T-helper 17 cell (primary cell): ENCODE data around the gene NPLOC4. TPM values are rescaled to one million over a fixed set of nuclear protein-coding genes. Genes with fewer than 3 reads are reported as not detected.
"Not testable (repeated sequence)": the region's sequence is repeated elsewhere in the genome, so short reads cannot be mapped to it uniquely, and the experiment has no call there.

Source experiments
- ATAC-seq: fragments of 150-1000 bp; cut with Tn5 transposase; 2 replicates; pipeline ENCODE4 v1.10.0; 2021; ENCODE audit warnings: mild to moderate bottlenecking, moderate library complexity
- DNase-seq, 3 donors: peaks; one replicate each; pipeline versions ENCODE4 v3.0.0 to v3.0.0-alpha.2; 2020 to 2021
- H3K9me3 ChIP-seq: one replicate; pipeline ENCODE4 v1.7.0; 2013; ENCODE audit warnings: low read length, mild to moderate bottlenecking; ENCODE audit not compliant: control insufficient read depth, poor library complexity, severe bottlenecking
- H3K27ac Mint-ChIP-seq: one replicate; pipeline ENCODE4 v1.8.0; 2022; ENCODE audit warnings: mild to moderate bottlenecking, moderate library complexity, mixed read lengths
- H3K27me3 Mint-ChIP-seq: one replicate; pipeline ENCODE4 v1.8.0; 2022; ENCODE audit warnings: mixed read lengths
- H3K36me3 Mint-ChIP-seq: one replicate; pipeline ENCODE4 v1.8.0; 2022; ENCODE audit warnings: low read depth, mixed read lengths
- H3K4me1 Mint-ChIP-seq: one replicate; pipeline ENCODE4 v1.8.0; 2022; ENCODE audit warnings: mild to moderate bottlenecking, mixed read lengths
- H3K4me3 Mint-ChIP-seq: one replicate; pipeline ENCODE4 v1.8.0; 2022; ENCODE audit warnings: mild to moderate bottlenecking, moderate library complexity, mixed read lengths
- total RNA-seq, 4 donors: library from RNA in 2 of 4; stranded (reverse) in 2 of 4; gene quantifications; one replicate each; pipeline ENCODE4 v1.2.3 and lab custom pipeline; 2022 to 2026

The NPLOC4 gene
- total RNA-seq, 2 donors from 2014 or later = 76.0 to 84.1 TPM

DNA sequence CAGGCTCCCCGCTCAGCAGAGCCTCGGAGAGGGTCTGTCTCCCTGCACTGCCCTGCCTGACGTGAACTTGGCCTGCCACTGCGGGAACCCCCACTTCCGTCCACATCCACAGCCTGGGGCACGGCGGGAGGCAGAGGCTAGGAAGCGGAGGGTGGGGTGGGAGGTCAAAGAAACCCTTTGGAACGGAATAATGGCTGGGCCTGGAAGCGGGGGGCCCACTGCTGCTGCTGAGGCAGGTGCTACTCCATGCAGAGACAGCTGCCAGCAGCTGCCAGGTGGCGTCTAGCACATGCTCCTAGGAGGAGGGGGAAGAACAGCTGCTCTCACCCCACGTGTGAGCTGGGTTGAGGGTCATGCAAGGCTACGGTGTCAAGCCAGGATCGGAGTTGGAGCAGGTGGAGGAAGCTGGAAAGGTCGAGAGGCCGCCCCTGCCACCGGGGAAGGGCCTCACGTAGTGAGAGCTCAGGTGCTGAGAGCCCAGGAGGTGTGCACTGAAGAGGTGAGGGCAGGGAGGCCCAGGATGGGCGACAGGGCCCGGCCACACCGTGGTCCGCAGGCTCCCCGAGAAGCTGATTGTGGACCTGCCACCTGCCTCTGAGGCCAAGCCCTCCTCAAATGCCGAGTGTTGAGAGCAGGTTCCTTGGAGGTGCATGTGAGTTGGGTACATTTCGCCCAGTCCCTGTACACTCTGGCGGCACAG is 98.9 kb downstream of the NPLOC4 start:
- no peaks in the 10 kb centered on the region for H3K9me3 ChIP-seq
- H3K4me3 Mint-ChIP-seq = no peak overlapping the region
- ATAC-seq (peak; percentile 7), DNase-seq (no peak)
- H3K36me3 Mint-ChIP-seq = peaks cover 2% of the 10 kb centered on the region
- H3K27me3 Mint-ChIP-seq = peaks cover 6% of the 10 kb centered on the region
- H3K4me1 Mint-ChIP-seq = peaks cover 5% of the 10 kb centered on the region
- no peak overlapping the region for H3K27ac Mint-ChIP-seq

DNA sequence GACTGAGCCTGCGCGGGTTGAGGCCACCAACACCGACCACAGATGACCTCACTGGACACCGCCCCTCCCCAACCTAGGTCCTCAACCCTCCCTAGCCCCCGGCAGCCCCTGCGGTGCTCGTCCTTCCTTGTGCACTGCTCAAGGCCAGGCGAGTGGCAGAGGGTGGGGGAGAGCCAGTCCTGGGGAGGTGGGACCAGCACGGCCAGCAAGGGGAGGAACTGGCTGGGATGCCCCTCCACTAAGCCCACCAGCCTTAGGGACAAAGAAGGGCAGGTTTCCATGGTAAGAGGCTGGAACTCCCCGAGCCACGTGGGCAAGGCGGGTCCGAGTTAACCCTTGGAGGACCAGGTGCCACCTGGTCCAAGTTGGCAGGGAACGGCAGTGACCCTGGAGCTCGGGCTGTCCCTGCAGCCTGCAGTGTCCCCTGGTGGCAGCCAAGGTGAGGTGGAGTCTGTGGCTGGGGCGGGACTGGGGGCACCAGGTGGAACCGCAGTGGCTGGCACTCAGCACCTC is 99.5 kb downstream of the NPLOC4 start:
- Mint-ChIP-seq H3K27ac (no peak overlapping the region), H3K4me1 (peaks cover 5% of the 10 kb centered on the region), H3K27me3 (peaks cover 6% of the 10 kb centered on the region), H3K36me3 (peaks cover 2% of the 10 kb centered on the region), H3K4me3 (no peak overlapping the region)
- ATAC-seq = peak; percentile 67
- DNase-seq = no peak
- H3K9me3 ChIP-seq = no peaks in the 10 kb centered on the region

GRCh38 chr17:81536299-81537290 is 100.3 kb downstream of the NPLOC4 start:
- ATAC-seq = no peak
- no peak for DNase-seq
- H3K36me3 Mint-ChIP-seq = no peaks in the 10 kb centered on the region
- H3K27ac Mint-ChIP-seq = no peak overlapping the region
- H3K27me3 Mint-ChIP-seq = peaks cover 6% of the 10 kb centered on the region
- H3K4me3 Mint-ChIP-seq = no peak overlapping the region
- H3K9me3 ChIP-seq = no peaks in the 10 kb centered on the region
- H3K4me1 Mint-ChIP-seq = peaks cover 5% of the 10 kb centered on the region

- H3K9me3 ChIP-seq = no peaks in the 10 kb centered on the region
- Mint-ChIP-seq H3K27ac (no peak overlapping the region), H3K4me3 (no peak overlapping the region), H3K27me3 (peaks cover 6% of the 10 kb centered on the region), H3K4me1 (peaks cover 2% of the 10 kb centered on the region), H3K36me3 (no peaks in the 10 kb centered on the region)
- DNase-seq (no peak), ATAC-seq (no peak)
Observed at GRCh38 chr17:81535480-81536298, 101.2 kb downstream of the NPLOC4 start.

- Mint-ChIP-seq H3K4me1 (peaks cover 2% of the 10 kb centered on the region), H3K36me3 (no peaks in the 10 kb centered on the region), H3K4me3 (no peak overlapping the region), H3K27me3 (peaks cover 6% of the 10 kb centered on the region), H3K27ac (no peak overlapping the region)
- no peaks in the 10 kb centered on the region for H3K9me3 ChIP-seq
- DNase-seq = no peak
- no peak for ATAC-seq
Observed at GRCh38 chr17:81535007-81535328, 101.9 kb downstream of the NPLOC4 start.

DNA sequence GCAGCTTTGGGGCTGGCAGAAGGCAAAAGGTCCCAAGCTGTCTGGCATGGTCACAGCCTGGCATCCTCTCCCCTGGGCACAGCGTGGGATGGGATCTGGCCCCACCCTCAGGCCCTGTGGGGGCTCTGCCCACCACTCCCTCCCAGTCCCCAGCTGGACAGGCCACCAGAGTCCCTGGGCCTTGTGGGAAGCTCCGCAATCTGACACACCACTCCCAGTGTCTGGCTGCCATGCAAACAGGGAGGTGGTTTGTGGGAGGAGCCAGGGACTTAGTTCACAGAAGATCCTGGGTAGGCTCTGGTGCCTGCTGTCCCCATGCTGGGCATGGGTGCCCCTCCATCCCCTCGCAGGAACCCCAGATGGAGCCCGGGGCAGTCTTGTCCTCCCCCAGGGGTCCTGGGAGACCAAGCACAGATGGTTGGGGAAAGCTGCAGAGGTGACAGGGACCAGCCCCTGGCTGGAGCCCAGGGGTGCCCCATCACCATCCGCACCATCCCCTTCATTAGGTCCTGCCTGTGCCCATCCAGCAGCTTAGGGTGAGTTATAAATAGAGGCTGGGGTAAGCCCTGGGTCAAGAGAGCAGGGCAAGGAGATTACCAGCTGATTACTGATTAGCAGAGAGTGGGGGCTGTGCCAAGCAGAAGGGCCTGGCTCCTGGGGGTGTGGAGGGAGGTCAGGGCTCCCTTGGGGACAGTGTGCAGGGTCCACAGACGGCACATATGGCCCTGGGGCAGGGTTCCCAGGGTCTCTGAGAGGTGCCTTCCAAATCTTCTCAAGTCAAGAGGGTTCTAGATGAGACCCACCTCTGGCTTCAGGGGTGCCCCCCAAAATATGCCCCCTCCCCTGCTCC is 102.5 kb downstream of the NPLOC4 start:
- no peaks in the 10 kb centered on the region for H3K36me3 Mint-ChIP-seq
- no peak overlapping the region for H3K4me3 Mint-ChIP-seq
- H3K4me1 Mint-ChIP-seq = peaks cover 2% of the 10 kb centered on the region

DNA sequence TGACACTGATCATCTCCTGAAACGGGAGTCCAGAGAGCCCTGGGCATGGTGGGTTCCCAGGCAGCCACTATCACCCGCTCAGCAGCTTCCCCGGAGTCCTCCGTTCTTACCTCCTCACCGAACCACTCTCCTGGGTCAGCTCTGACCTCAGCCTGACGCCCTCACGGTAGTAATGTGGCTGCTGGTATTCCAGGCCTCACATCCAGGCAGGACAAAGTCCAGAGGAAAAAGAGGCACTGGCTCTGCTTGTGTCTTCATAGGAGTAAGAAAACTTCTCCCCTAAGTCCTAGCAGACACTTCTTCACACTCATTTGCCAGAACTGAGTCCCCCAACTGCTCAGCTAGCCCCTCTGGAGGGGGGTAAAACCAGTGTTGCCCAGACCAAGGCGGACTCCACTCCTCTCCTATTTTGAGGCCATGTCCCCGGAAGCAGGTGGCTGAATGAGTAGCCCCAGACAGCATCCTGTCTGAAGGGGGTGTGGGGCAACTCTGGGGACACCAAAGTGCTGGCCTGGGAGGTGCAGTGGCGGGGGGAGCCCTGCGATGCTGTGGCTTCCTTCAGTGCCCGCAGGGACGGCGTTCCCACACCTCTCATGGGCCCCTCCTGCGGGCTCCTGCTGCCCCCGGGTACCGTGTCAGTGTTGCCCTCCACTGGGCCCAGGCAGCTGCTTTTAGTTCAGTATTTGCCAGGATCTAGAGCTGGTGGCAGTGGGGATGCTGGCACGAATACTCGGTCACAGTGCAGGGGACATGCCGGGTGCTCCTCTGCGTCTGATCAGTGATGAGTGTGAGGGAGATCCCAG is 103.4 kb downstream of the NPLOC4 start:
- peaks cover 6% of the 10 kb centered on the region for H3K27me3 Mint-ChIP-seq
- no peaks in the 10 kb centered on the region for H3K36me3 Mint-ChIP-seq
- ATAC-seq = no peak
- peaks cover 2% of the 10 kb centered on the region for H3K4me1 Mint-ChIP-seq
- no peaks in the 10 kb centered on the region for H3K9me3 ChIP-seq
- DNase-seq = no peak
- H3K27ac Mint-ChIP-seq = no peak overlapping the region
- no peak overlapping the region for H3K4me3 Mint-ChIP-seq

More for the DNA sequence above, 102.5 kb downstream of the NPLOC4 start:
- DNase-seq (no peak), ATAC-seq (no peak)
- no peaks in the 10 kb centered on the region for H3K9me3 ChIP-seq
- H3K27me3 Mint-ChIP-seq = peaks cover 6% of the 10 kb centered on the region
- H3K27ac Mint-ChIP-seq = no peak overlapping the region

GRCh38 chr17:81532490-81533287 is 104.2 kb downstream of the NPLOC4 start:
- ATAC-seq (no peak), DNase-seq (no peak)
- Mint-ChIP-seq H3K36me3 (no peaks in the 10 kb centered on the region), H3K27ac (no peak overlapping the region), H3K27me3 (peaks cover under 1% of the 10 kb centered on the region), H3K4me1 (no peaks in the 10 kb centered on the region), H3K4me3 (no peak overlapping the region)
- no peaks in the 10 kb centered on the region for H3K9me3 ChIP-seq

GRCh38 chr17:81531998-81532404 is 104.9 kb downstream of the NPLOC4 start:
- not testable (repeated sequence) for H3K4me1 Mint-ChIP-seq, H3K4me3 Mint-ChIP-seq, H3K27ac Mint-ChIP-seq, H3K36me3 Mint-ChIP-seq, ATAC-seq, H3K9me3 ChIP-seq, H3K27me3 Mint-ChIP-seq, DNase-seq

DNA sequence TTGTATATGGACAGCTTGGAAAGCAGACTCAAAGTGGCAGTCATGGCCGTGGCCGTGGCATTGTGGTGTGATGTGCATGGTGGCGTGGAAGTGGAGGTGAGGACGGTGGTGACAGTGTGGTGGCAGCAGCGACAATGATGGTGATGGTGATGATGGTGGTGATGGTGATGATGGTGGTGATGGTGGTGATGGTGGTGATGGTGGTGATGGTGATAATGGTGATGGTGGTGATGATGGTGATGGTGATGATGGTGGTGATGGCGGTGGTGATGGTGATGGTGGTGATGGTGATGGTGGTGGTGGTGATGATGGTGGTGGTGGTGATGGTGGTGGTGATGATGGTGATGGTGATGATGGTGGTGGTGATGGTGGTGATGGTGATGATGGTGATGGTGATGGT is 105.9 kb downstream of the NPLOC4 start:
- not testable (repeated sequence) for H3K4me3 Mint-ChIP-seq, H3K9me3 ChIP-seq, DNase-seq, H3K27me3 Mint-ChIP-seq, ATAC-seq, H3K4me1 Mint-ChIP-seq, H3K27ac Mint-ChIP-seq, H3K36me3 Mint-ChIP-seq

DNA sequence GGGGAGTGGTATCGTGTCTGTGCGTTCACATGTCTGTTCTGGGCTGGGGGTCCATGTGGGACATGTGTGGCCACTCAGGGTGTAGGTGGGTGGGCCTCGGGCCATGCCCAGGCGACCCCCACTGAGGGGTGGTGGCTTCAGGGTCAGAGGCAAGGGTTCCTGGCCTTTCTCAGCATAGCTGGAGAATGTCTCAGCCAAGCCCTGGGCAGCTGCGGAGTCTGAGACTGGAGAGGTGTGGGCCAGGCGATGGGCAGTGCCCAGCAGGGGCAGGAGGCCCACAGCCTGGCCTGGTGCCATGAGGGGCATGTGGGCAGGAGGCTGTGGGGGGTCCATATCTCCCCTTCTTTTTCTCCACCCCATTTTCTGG is 107.5 kb downstream of the NPLOC4 start:
- Mint-ChIP-seq H3K36me3 (no peaks in the 10 kb centered on the region), H3K27me3 (peaks cover 6% of the 10 kb centered on the region), H3K4me1 (no peaks in the 10 kb centered on the region), H3K4me3 (no peak overlapping the region), H3K27ac (no peak overlapping the region)
- ATAC-seq (no peak), DNase-seq (no peak)
- H3K9me3 ChIP-seq = no peaks in the 10 kb centered on the region
